Mononuclear cell (primary cell): ENCODE data around the gene IL1RAPL1. TPM values are rescaled to one million over a fixed set of nuclear protein-coding genes. Genes with fewer than 3 reads are reported as not detected.

Experiments
- H3K27me3 ChIP-seq: 2 replicates; pipeline ENCODE4 v1.6.0; 2011; ENCODE audit warnings: low read length, control low read depth; ENCODE audit not compliant: insufficient read depth
- H3K4me1 ChIP-seq: 2 replicates; pipeline ENCODE4 v1.5.1; 2011; ENCODE audit warnings: mild to moderate bottlenecking, low read length, control low read depth; ENCODE audit not compliant: insufficient read depth
- H3K4me3 ChIP-seq: 2 replicates; pipeline ENCODE4 v1.5.1; 2011; ENCODE audit warnings: mild to moderate bottlenecking, low read length, moderate library complexity
- H3K9me3 ChIP-seq: 2 replicates; pipeline ENCODE4 v1.5.1; 2011; ENCODE audit warnings: low read depth, mild to moderate bottlenecking, control low read depth, low read length
- total RNA-seq: library from RNA; depleted of rRNA; stranded (reverse); fragments of >200 nt; gene quantifications from one replicate; pipeline ENCODE4 v1.2.3, GENCODE V29; 2012

The IL1RAPL1 gene
- total RNA-seq, 1 donor = under 0.01 TPM

- no peaks in the 10 kb centered on the region for H3K9me3 ChIP-seq
- H3K4me1 ChIP-seq = no peaks in the 10 kb centered on the region
- no peak overlapping the region for H3K4me3 ChIP-seq
- no peaks in the 10 kb centered on the region for H3K27me3 ChIP-seq
Observed at GRCh38 chrX:29648161-29648560, 1060.9 kb downstream of the IL1RAPL1 start.

DNA sequence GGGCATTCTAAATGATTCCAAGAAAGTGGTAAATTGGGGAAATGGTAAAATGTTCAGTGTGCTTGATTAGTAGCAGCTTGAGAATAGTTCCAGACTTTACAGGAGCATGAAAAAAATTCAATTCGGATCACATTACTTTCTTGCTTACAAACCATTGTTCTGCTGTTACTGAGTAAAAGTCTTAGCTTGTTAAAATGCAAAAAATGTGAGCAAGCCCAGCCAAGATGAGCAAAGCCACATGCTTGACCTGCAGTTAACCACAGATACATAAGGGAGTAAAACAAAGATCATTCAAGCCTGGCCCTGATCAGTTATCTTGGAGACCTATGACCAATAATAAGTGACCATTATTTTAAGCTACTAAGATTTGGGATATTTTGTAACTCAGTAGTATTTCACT is 1065.2 kb downstream of the IL1RAPL1 start:
- H3K9me3 ChIP-seq = no peaks in the 10 kb centered on the region
- H3K27me3 ChIP-seq = no peaks in the 10 kb centered on the region

DNA sequence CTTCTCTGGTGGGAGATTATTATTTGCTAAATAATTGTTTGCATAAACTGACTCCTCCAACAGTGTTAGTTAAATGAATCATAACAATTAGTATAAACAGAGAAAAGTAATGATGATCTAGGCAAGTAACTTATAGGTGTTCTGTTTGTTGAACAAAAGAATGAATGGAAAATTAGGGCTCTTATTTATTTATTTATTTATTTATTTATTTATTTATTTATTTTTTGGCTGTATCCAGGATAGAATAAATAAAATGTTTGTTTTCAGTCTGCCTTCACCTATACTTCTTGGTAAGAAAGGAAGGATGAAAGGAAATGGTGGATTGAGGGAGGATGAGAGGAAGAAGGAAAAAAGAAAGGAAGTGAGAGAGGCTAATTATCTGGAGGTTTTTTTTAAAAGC is 1066.5 kb downstream of the IL1RAPL1 start:
- H3K9me3 ChIP-seq = no peaks in the 10 kb centered on the region

More for the DNA sequence above, 1065.2 kb downstream of the IL1RAPL1 start:
- Histone ChIP-seq H3K4me3 (no peak overlapping the region), H3K4me1 (no peaks in the 10 kb centered on the region)

GRCh38 chrX:29659911-29660310 is 1072.7 kb downstream of the IL1RAPL1 start:
- Histone ChIP-seq H3K27me3 (no peaks in the 10 kb centered on the region), H3K4me3 (no peak overlapping the region), H3K4me1 (no peaks in the 10 kb centered on the region), H3K9me3 (no peaks in the 10 kb centered on the region)

More for the DNA sequence above, 1066.5 kb downstream of the IL1RAPL1 start:
- no peaks in the 10 kb centered on the region for H3K27me3 ChIP-seq
- no peak overlapping the region for H3K4me3 ChIP-seq
- no peaks in the 10 kb centered on the region for H3K4me1 ChIP-seq

DNA sequence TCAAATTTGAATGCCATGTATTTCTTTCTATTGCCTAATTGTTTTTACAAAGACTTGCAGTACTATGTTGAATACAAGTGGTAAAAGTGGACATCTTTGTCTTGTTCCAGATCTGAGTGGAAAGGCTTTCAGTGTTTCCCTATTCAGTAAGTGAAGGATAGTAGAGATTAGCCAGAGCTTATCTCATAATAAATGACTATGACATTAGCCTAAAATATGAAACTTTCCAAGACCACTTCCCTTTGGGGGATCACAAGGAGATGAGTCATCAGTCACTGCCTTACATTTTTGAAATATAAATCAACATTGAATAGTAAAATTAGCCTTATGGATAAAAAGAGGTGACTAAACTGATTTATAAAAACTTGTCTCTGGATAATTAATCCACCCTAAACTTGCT is 1074.0 kb downstream of the IL1RAPL1 start:
- H3K4me3 ChIP-seq = no peak overlapping the region
- no peaks in the 10 kb centered on the region for H3K4me1 ChIP-seq
- no peaks in the 10 kb centered on the region for H3K9me3 ChIP-seq
- H3K27me3 ChIP-seq = no peaks in the 10 kb centered on the region

- no peaks in the 10 kb centered on the region for H3K9me3 ChIP-seq
- no peaks in the 10 kb centered on the region for H3K27me3 ChIP-seq
- no peaks in the 10 kb centered on the region for H3K4me1 ChIP-seq
Observed at GRCh38 chrX:29662101-29662500, 1074.9 kb downstream of the IL1RAPL1 start.

DNA sequence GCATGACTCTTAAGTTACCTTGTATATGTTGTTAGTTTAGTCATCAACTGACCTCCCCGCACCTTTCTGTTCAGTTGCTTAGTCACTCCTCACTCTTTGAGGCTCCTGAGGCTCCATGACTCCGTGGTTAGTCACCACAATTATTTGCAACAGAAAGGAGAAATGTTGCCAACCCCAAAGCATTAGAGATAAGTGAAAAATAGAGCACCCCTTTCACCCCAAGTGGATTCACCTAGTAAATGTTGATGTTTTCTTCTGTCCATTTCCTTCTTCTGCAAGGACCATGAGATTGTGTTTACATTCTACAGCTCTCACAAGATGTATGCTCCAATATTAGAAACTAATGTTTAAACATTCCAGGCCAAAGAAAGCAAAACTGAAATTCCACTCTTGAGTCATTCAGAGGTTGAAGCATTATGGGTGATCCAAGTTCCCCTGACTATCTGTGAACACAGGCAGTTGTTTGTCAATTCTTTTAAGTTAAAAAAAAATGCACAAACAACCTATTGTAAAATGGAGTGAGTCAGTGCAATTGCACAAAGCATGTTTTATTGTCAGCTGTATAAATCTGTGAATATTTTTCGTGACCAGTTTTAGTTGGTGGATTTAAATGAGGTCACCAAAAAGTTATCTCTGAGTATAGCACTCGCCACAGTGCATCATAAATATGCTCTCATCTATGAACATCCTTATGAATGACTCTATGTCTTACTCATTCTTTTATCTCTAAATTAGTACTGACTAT is 1075.7 kb downstream of the IL1RAPL1 start:
- H3K27me3 ChIP-seq = no peaks in the 10 kb centered on the region
- H3K4me3 ChIP-seq = no peak overlapping the region
- H3K4me1 ChIP-seq = no peaks in the 10 kb centered on the region
- H3K9me3 ChIP-seq = no peaks in the 10 kb centered on the region

More at GRCh38 chrX:29662101-29662500, 1074.9 kb downstream of the IL1RAPL1 start:
- H3K4me3 ChIP-seq = no peak overlapping the region

GRCh38 chrX:29665532-29665931 is 1078.3 kb downstream of the IL1RAPL1 start:
- no peaks in the 10 kb centered on the region for H3K4me1 ChIP-seq

DNA sequence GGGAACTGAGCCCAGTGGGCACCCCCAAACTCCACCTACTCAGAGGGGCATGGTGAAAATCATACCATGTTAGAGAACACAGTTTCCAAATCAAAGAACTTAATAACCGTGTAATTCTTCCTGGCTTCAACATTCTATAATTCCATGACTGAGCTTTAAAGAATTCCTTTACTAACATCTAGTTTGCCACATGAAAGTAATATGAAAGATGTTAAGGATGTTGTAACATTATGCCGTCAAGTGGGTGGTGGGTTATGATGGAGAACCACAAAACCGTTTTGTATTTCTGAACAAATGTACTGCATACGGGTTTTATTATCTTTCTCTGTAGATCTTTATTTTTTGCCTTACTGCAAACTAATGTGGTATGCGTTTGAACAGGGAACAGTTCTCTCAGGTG is 1079.1 kb downstream of the IL1RAPL1 start:
- no peak overlapping the region for H3K4me3 ChIP-seq
- no peaks in the 10 kb centered on the region for H3K9me3 ChIP-seq
- H3K4me1 ChIP-seq = no peaks in the 10 kb centered on the region
- no peaks in the 10 kb centered on the region for H3K27me3 ChIP-seq

More at GRCh38 chrX:29665532-29665931, 1078.3 kb downstream of the IL1RAPL1 start:
- Histone ChIP-seq H3K27me3 (no peaks in the 10 kb centered on the region), H3K4me3 (no peak overlapping the region), H3K9me3 (no peaks in the 10 kb centered on the region)

DNA sequence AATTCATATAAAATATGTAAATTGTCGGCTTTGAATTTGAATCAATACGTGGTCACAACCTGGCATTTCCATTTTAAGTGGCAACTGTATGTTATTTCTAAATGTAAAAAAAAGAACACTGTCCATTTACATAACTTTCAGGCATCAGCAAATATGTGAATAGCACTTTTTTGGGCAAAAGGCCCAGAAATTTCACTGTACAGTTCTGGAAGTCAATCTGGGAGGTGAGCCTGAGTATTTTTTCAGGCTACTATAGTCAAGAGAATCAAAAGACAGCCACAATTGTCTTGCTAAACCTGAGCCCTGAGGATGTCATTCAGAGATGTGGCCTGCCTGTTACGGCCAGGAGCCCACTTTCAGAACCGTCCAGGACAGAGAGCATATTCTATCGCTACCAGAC is 1084.2 kb downstream of the IL1RAPL1 start:
- H3K27me3 ChIP-seq = no peaks in the 10 kb centered on the region

DNA sequence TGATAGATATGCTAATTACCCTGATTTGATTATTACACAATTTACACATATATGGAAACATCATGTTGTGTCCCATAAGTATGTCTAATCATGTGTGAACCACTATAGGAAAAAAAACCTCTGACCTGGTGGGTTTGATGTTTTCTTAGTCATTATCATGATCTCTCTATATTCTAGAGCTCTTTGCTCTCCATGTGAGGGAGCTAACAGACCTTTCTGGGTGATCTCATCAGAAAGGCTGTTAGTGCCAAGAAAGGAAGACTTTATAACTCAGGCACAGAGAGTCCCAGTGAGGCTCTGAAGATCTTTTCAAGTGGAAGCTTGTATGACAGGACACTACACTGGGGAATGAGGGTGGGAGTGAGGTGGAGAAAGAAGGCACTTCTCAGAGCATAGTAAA is 1100.4 kb downstream of the IL1RAPL1 start:
- no peaks in the 10 kb centered on the region for H3K27me3 ChIP-seq
- no peaks in the 10 kb centered on the region for H3K4me1 ChIP-seq
- H3K9me3 ChIP-seq = no peaks in the 10 kb centered on the region
- H3K4me3 ChIP-seq = no peak overlapping the region

More for the DNA sequence above, 1084.2 kb downstream of the IL1RAPL1 start:
- no peaks in the 10 kb centered on the region for H3K4me1 ChIP-seq
- H3K4me3 ChIP-seq = no peak overlapping the region
- no peaks in the 10 kb centered on the region for H3K9me3 ChIP-seq

- no peaks in the 10 kb centered on the region for H3K4me1 ChIP-seq
- H3K4me3 ChIP-seq = no peak overlapping the region
- no peaks in the 10 kb centered on the region for H3K27me3 ChIP-seq
- no peaks in the 10 kb centered on the region for H3K9me3 ChIP-seq
Observed at GRCh38 chrX:29690061-29690460, 1102.8 kb downstream of the IL1RAPL1 start.

- no peak overlapping the region for H3K4me3 ChIP-seq
- no peaks in the 10 kb centered on the region for H3K9me3 ChIP-seq
- H3K4me1 ChIP-seq = no peaks in the 10 kb centered on the region
- no peaks in the 10 kb centered on the region for H3K27me3 ChIP-seq
Observed at GRCh38 chrX:29691044-29691443, 1103.8 kb downstream of the IL1RAPL1 start.

- H3K9me3 ChIP-seq = no peaks in the 10 kb centered on the region
- no peak overlapping the region for H3K4me3 ChIP-seq
- H3K27me3 ChIP-seq = no peaks in the 10 kb centered on the region
- H3K4me1 ChIP-seq = no peaks in the 10 kb centered on the region
Observed at GRCh38 chrX:29693912-29694311, 1106.7 kb downstream of the IL1RAPL1 start.

DNA sequence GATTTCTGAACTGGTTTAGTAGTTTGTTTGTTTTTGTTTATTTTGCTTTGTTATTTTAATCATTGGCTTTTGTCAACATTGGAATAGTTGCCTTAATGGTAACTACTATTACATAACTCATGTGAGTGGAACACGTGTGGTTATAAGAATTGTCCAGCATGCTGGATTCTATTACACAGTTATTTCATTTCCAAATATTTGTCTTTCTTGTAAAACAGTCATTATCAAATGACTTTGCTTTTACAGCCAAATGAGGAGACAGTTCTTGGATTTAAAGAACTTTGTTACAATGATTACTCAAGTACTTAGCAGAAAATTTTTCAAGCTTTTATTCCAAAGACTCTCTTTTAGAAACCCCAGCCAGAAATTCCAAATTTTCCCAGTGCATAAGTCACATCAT is 1112.0 kb downstream of the IL1RAPL1 start:
- H3K27me3 ChIP-seq = no peaks in the 10 kb centered on the region
- no peaks in the 10 kb centered on the region for H3K9me3 ChIP-seq
- H3K4me1 ChIP-seq = no peaks in the 10 kb centered on the region
- no peak overlapping the region for H3K4me3 ChIP-seq

- H3K4me1 ChIP-seq = no peaks in the 10 kb centered on the region
- H3K27me3 ChIP-seq = no peaks in the 10 kb centered on the region
Observed at GRCh38 chrX:29707088-29707487, 1119.8 kb downstream of the IL1RAPL1 start.

More at GRCh38 chrX:29707088-29707487, 1119.8 kb downstream of the IL1RAPL1 start:
- Histone ChIP-seq H3K4me3 (no peak overlapping the region), H3K9me3 (no peaks in the 10 kb centered on the region)
